GM23338 (cell line): ENCODE data around the gene SCGN. TPM values are rescaled to one million over a fixed set of nuclear protein-coding genes. Genes with fewer than 3 reads are reported as not detected.

Source experiments
- ATAC-seq: fragments of 200-7000 bp; cut with Tn5 transposase; 3 replicates; pipeline ENCODE4 v1.9.1; 2020
- DNase-seq: peaks from one replicate; pipeline ENCODE4 v3.0.0-alpha.2; 2015; ENCODE audit warnings: low spot score
- H2AFZ ChIP-seq: fragments of 200-600 bp; sonication (generic); 2 replicates; pipeline ENCODE4 v1.8.0; 2016; ENCODE audit warnings: antibody characterized with exemption, mild to moderate bottlenecking, moderate library complexity
- H3F3A ChIP-seq: fragments of 200-600 bp; sonication (generic); replicated peaks from 2 replicates; pipeline ENCODE4 v1.8.0; 2017; ENCODE audit warnings: antibody characterized with exemption, mixed run types, low read depth
- H3K27ac ChIP-seq: fragments of 200-600 bp; sonication (generic); 2 replicates; pipeline ENCODE4 v1.6.1; 2016; ENCODE audit warnings: low read depth
- H3K27me3 ChIP-seq: fragments of 200-600 bp; sonication (generic); 2 replicates; pipeline ENCODE4 v1.8.0; 2016; ENCODE audit warnings: mild to moderate bottlenecking, mixed run types, moderate library complexity; ENCODE audit not compliant: insufficient read depth
- H3K36me3 ChIP-seq: fragments of 200-600 bp; sonication (generic); 2 replicates; pipeline ENCODE4 v1.8.0; 2016; ENCODE audit warnings: mild to moderate bottlenecking; ENCODE audit not compliant: insufficient read depth
- H3K4me1 ChIP-seq: fragments of 200-600 bp; sonication (generic); 2 replicates; pipeline ENCODE4 v1.8.0; 2016; ENCODE audit warnings: mild to moderate bottlenecking, moderate library complexity; ENCODE audit not compliant: insufficient read depth
- H3K4me2 ChIP-seq: fragments of 200-600 bp; sonication (generic); 2 replicates; pipeline ENCODE4 v1.7.1; 2017; ENCODE audit warnings: mixed run types
- H3K4me3 ChIP-seq: fragments of 200-600 bp; sonication (generic); 2 replicates; pipeline ENCODE4 v1.6.1; 2016; ENCODE audit warnings: mixed run types
- H3K79me2 ChIP-seq: fragments of 200-600 bp; sonication (generic); replicated peaks from 2 replicates; pipeline ENCODE4 v1.8.0; 2017; ENCODE audit warnings: mild to moderate bottlenecking; ENCODE audit not compliant: insufficient read depth
- H3K9me2 ChIP-seq: fragments of 200-600 bp; sonication (generic); 2 replicates; pipeline ENCODE4 v1.8.0; 2017; ENCODE audit not compliant: insufficient read depth
- H4K20me1 ChIP-seq: fragments of 200-600 bp; sonication (generic); replicated peaks from 2 replicates; pipeline ENCODE4 v1.8.0; 2017; ENCODE audit warnings: mild to moderate bottlenecking; ENCODE audit not compliant: insufficient read depth
- H3K27ac Mint-ChIP-seq: 2 replicates; pipeline ENCODE4 v1.8.0; 2020; ENCODE audit warnings: inconsistent platforms, mild to moderate bottlenecking, moderate library complexity, mixed read lengths
- H3K27me3 Mint-ChIP-seq: 3 replicates; pipeline ENCODE4 v1.8.0; 2022; ENCODE audit warnings: low read depth, mild to moderate bottlenecking, moderate library complexity, mixed read lengths, inconsistent platforms; ENCODE audit not compliant: insufficient read depth, poor library complexity
- H3K36me3 Mint-ChIP-seq: 3 replicates; pipeline ENCODE4 v1.8.0; 2021; ENCODE audit warnings: low read depth, mild to moderate bottlenecking, inconsistent platforms, moderate library complexity, mixed read lengths
- H3K4me1 Mint-ChIP-seq: 3 replicates; pipeline ENCODE4 v1.8.0; 2020; ENCODE audit warnings: mild to moderate bottlenecking, inconsistent platforms, mixed read lengths
- H3K4me3 Mint-ChIP-seq: 3 replicates; pipeline ENCODE4 v1.8.0; 2021; ENCODE audit warnings: moderate library complexity, mild to moderate bottlenecking, inconsistent platforms, mixed read lengths
- H3K9me3 Mint-ChIP-seq: 3 replicates; pipeline ENCODE4 v1.8.0; 2020; ENCODE audit warnings: moderate library complexity, mild to moderate bottlenecking, inconsistent platforms, mixed read lengths
- POLR2AphosphoS5 ChIP-seq: IDR thresholded peaks from 2 replicates; pipeline ENCODE4 v1.6.1; 2016; ENCODE audit warnings: antibody characterized with exemption, low read depth
- STAT1 ChIP-seq: IDR thresholded peaks from one replicate; pipeline ENCODE4 v1.6.1; 2016; ENCODE audit warnings: antibody characterized with exemption; ENCODE audit not compliant: unreplicated experiment
- polyA plus RNA-seq: library from polyadenylated mRNA; unstranded; fragments of >200 nt; fragmentation: Nextera tagmentation; extraction: Ambion mirVana; gene quantifications from 2 replicates; pipeline ENCODE4 v1.2.1, GENCODE V29; 2016
- total RNA-seq: library from RNA; depleted of rRNA; stranded (reverse); fragments of >200 nt; shearing (Covaris generic); gene quantifications from 2 replicates; pipeline ENCODE4 v1.2.3, GENCODE V29; 2014
- TF ChIP-seq, protein P1 (sequence below): IDR thresholded peaks from one replicate; pipeline ENCODE4 v1.6.1; 2018; ENCODE audit warnings: antibody characterized with exemption; ENCODE audit not compliant: unreplicated experiment
- TF ChIP-seq, protein P2 (sequence below), 2 experiments: fragments of 200-600 bp in 1 of 2; sonication (generic) in 1 of 2; conservative IDR thresholded peaks; 2 replicates each; pipeline versions ENCODE4 v1.5.1 to v1.6.1; 2016 to 2017; ENCODE audit warnings: antibody characterized with exemption in 2 of 2, low read depth in 2 of 2, mild to moderate bottlenecking in 2 of 2, moderate library complexity in 1 of 2

SCGN gene
- total and polyA plus RNA-seq, 2 experiments from 2014 or later = not detected

DNA sequence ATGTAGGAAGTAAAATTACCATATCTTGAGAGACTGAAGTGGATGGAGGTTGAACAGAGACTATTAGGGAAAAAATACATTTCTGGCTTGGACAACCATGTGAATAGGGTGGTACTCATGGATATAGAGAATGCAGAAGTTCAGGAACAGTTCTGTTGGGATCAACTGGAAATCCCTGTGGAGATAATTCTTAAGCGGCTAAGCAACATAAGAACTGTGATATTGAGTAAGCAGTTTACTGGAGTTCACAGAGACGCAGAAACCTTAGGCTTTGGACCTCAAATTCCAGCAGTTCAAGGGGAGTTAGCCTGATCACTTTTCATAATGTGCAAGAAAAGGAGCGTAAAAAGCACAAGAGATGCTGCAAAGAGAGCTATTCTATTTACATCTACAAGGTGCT lies 78.9 kb downstream of the SCGN start:
- H4K20me1 ChIP-seq = no peaks in the 10 kb centered on the region
- H3K4me2 ChIP-seq = no peak overlapping the region
- H3K79me2 ChIP-seq = no peaks in the 10 kb centered on the region
- H3K36me3 Mint-ChIP-seq = no peaks in the 10 kb centered on the region
- H3K27ac Mint-ChIP-seq = no peak overlapping the region
- peaks cover 2% of the 10 kb centered on the region for H3K27me3 Mint-ChIP-seq
- DNase-seq (no peak), ATAC-seq (no peak)
- 0 out of 2 replicates have a peak, but pooled peaks cover 3% of the 10 kb centered on the region for H3K9me2 ChIP-seq
- no peaks in the 10 kb centered on the region for H3F3A ChIP-seq
- H2AFZ ChIP-seq = no peak overlapping the region
- H3K36me3 ChIP-seq = no peaks in the 10 kb centered on the region
- H3K4me1 Mint-ChIP-seq = no peaks in the 10 kb centered on the region
- peaks cover 2% of the 10 kb centered on the region; the same call in 2 of the 3 replicates for H3K9me3 Mint-ChIP-seq
- no peaks in the 10 kb centered on the region for H3K4me1 ChIP-seq
- no peak overlapping the region for H3K27ac ChIP-seq
- TF ChIP-seq POLR2AphosphoS5 = no peak
- H3K4me3 Mint-ChIP-seq = no peak overlapping the region
- H3K4me3 ChIP-seq = no peak overlapping the region
- no peaks in the 10 kb centered on the region for H3K27me3 ChIP-seq

DNA sequence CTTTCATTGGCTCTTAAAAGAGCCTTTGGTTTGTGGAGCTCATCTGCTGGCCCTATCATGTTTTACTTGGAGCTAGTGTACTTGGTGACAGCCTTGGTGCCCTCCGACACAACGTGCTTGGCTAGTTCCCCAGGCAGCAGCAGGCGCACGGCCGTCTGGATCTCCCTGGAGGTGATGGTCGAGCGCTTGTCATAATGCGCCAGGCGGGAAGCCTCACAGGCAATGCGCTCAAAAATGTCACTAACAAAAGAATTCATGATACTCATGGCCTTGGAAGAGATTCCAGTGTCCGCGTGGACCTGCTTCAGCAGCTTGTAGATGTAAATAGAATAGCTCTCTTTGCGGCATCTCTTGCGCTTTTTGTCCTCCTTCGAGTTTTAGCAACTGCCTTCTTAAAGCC lies 79.7 kb downstream of the SCGN start:
- Histone ChIP-seq H3K79me2 (no peaks in the 10 kb centered on the region), H3K4me2 (no peak overlapping the region), H3K4me3 (no peak overlapping the region), H3F3A (no peaks in the 10 kb centered on the region), H3K4me1 (no peaks in the 10 kb centered on the region), H3K9me2 (0 out of 2 replicates have a peak, but pooled peaks cover 3% of the 10 kb centered on the region), H3K27ac (no peak overlapping the region), H3K27me3 (no peaks in the 10 kb centered on the region), H3K36me3 (no peaks in the 10 kb centered on the region), H4K20me1 (no peaks in the 10 kb centered on the region), H2AFZ (no peak overlapping the region)
- Mint-ChIP-seq H3K9me3 (peaks cover 8% of the 10 kb centered on the region; the same call in 2 of the 3 replicates), H3K4me1 (no peaks in the 10 kb centered on the region), H3K27me3 (peaks cover 2% of the 10 kb centered on the region), H3K4me3 (no peak overlapping the region), H3K36me3 (peaks cover 3% of the 10 kb centered on the region; the same call in 1 of the 3 replicates), H3K27ac (no peak overlapping the region)
- TF ChIP-seq, protein P1, sequence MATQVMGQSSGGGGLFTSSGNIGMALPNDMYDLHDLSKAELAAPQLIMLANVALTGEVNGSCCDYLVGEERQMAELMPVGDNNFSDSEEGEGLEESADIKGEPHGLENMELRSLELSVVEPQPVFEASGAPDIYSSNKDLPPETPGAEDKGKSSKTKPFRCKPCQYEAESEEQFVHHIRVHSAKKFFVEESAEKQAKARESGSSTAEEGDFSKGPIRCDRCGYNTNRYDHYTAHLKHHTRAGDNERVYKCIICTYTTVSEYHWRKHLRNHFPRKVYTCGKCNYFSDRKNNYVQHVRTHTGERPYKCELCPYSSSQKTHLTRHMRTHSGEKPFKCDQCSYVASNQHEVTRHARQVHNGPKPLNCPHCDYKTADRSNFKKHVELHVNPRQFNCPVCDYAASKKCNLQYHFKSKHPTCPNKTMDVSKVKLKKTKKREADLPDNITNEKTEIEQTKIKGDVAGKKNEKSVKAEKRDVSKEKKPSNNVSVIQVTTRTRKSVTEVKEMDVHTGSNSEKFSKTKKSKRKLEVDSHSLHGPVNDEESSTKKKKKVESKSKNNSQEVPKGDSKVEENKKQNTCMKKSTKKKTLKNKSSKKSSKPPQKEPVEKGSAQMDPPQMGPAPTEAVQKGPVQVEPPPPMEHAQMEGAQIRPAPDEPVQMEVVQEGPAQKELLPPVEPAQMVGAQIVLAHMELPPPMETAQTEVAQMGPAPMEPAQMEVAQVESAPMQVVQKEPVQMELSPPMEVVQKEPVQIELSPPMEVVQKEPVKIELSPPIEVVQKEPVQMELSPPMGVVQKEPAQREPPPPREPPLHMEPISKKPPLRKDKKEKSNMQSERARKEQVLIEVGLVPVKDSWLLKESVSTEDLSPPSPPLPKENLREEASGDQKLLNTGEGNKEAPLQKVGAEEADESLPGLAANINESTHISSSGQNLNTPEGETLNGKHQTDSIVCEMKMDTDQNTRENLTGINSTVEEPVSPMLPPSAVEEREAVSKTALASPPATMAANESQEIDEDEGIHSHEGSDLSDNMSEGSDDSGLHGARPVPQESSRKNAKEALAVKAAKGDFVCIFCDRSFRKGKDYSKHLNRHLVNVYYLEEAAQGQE = no peak
- ATAC-seq (no peak), DNase-seq (no peak)

DNA sequence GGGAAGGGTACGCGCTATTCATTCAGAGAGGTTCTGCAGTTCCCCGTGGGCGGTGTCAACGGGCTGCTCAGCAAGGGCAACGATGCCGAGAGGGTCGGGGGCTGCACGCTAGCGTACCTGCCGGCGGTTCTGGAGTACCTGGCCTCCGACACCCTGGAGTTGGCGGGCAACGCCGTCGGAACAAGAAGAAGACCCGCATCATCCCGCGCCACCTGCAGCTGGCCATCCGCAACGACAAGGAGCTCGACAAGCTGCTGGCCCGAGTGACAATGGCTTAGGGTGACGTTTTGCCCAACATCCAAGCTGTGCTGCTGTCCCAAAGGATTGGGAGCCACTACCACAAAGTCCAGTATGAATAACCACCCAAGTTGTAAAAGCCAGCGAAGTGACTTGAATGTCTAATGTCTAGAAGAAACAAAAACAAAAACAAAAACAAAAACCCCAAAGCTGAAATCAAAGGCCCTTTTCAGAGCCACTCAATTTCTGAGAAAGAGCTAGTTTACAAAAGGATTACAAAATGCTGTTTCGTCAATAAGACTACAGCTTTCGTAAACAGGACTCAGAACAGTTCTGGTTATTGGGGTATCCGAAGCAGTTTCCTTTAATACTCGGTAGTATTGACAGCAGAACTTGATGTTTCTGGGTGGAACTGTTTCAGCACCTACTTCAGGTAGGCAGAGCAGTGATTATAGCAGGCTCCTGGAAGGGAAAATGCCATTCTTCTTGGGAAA lies 80.6 kb downstream of the SCGN start:
- ATAC-seq = peak; percentile 92
- peaks cover 2% of the 10 kb centered on the region for H3K27me3 Mint-ChIP-seq
- no peak overlapping the region for H3K4me2 ChIP-seq
- no peak for TF ChIP-seq STAT1
- TF ChIP-seq, protein P2, sequence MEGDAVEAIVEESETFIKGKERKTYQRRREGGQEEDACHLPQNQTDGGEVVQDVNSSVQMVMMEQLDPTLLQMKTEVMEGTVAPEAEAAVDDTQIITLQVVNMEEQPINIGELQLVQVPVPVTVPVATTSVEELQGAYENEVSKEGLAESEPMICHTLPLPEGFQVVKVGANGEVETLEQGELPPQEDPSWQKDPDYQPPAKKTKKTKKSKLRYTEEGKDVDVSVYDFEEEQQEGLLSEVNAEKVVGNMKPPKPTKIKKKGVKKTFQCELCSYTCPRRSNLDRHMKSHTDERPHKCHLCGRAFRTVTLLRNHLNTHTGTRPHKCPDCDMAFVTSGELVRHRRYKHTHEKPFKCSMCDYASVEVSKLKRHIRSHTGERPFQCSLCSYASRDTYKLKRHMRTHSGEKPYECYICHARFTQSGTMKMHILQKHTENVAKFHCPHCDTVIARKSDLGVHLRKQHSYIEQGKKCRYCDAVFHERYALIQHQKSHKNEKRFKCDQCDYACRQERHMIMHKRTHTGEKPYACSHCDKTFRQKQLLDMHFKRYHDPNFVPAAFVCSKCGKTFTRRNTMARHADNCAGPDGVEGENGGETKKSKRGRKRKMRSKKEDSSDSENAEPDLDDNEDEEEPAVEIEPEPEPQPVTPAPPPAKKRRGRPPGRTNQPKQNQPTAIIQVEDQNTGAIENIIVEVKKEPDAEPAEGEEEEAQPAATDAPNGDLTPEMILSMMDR (conservative IDR thresholded peaks at IDR 0.05; ENCODE audit: low read depth in 2 of 2) = peak; percentile 19 to 48; a peak in 3 of 4 replicates
- DNase-seq = peak; percentile 59
- peaks cover 7% of the 10 kb centered on the region; the same call in 1 of the 3 replicates for H3K36me3 Mint-ChIP-seq
- H3K36me3 ChIP-seq = peaks cover 4% of the 10 kb centered on the region; the same call in 1 of the 2 replicates
- no peak overlapping the region for H3K4me3 Mint-ChIP-seq
- H3K79me2 ChIP-seq = no peaks in the 10 kb centered on the region
- no peaks in the 10 kb centered on the region for H3K4me1 ChIP-seq
- no peaks in the 10 kb centered on the region for H3K27me3 ChIP-seq
- H3K9me2 ChIP-seq = no peaks in the 10 kb centered on the region
- H2AFZ ChIP-seq = peak overlapping the region; percentile 25; the same call in 1 of the 2 replicates
- no peaks in the 10 kb centered on the region for H3K4me1 Mint-ChIP-seq
- H3F3A ChIP-seq = no peaks in the 10 kb centered on the region
- H3K4me3 ChIP-seq = no peak overlapping the region
- no peak overlapping the region for H3K27ac Mint-ChIP-seq
- H3K27ac ChIP-seq = no peak overlapping the region
- H3K9me3 Mint-ChIP-seq = peaks cover 16% of the 10 kb centered on the region; the same call in 2 of the 3 replicates
- H4K20me1 ChIP-seq = no peaks in the 10 kb centered on the region
